Peyer's patch (tissue), 4 donors: ENCODE data around the gene RHBDF2.

ENCODE experiments used
- CTCF ChIP-seq, 6 experiments: fragments of 450-650 bp in 4 of 6; fragments of 200-600 bp in 2 of 6; sonication (generic) in 1 of 6; IDR thresholded peaks; one replicate each; pipeline ENCODE4 v1.5.1; 2017 to 2019; ENCODE audit warnings: antibody characterized with exemption in 6 of 6, mild to moderate bottlenecking in 3 of 6, moderate library complexity in 1 of 6
- POLR2A ChIP-seq, 2 donors: fragments of 450-650 bp; IDR thresholded peaks; one replicate each; pipeline ENCODE4 v1.5.1; 2017; ENCODE audit warnings: antibody characterized with exemption in 2 of 2, mild to moderate bottlenecking in 2 of 2, moderate library complexity in 2 of 2

GRCh38 chr17:76466775-76467130, 34.5 kb downstream of the RHBDF2 start:
- TF ChIP-seq CTCF (IDR thresholded peaks at IDR 0.05) (no peak), POLR2A (IDR thresholded peaks at IDR 0.05) (no peak)
